Ovary (tissue), 3 donors: ENCODE data around the gene CASP10.

Experiments used
- CTCF ChIP-seq, 3 donors: fragments of 450-650 bp in 2 of 3; fragments of 200-600 bp in 1 of 3; IDR thresholded peaks; one replicate each; pipeline versions ENCODE4 v1.5.1 to v1.8.0; 2016 to 2022; ENCODE audit warnings: antibody characterized with exemption in 3 of 3, mild to moderate bottlenecking in 1 of 3
- EP300 ChIP-seq: sonication (generic); formaldehyde crosslinking; IDR thresholded peaks from one replicate; pipeline ENCODE4 v1.6.1; 2017; ENCODE audit warnings: antibody characterized with exemption
- donor health status: DM: no; HTN: no; CAD: no.

GRCh38 chr2:201267278-201268030 is 84.5 kb downstream of the CASP10 start:
- no peak for TF ChIP-seq CTCF (IDR thresholded peaks at IDR 0.05)
- TF ChIP-seq EP300, result no peak
